HuH-7.5 (cell line): ENCODE data around the gene IL32.

Source experiments
- DNase-seq: peaks from one replicate; pipeline ENCODE4 v3.0.0; 2011; ENCODE audit warnings: low spot score

IL32 gene

DNA sequence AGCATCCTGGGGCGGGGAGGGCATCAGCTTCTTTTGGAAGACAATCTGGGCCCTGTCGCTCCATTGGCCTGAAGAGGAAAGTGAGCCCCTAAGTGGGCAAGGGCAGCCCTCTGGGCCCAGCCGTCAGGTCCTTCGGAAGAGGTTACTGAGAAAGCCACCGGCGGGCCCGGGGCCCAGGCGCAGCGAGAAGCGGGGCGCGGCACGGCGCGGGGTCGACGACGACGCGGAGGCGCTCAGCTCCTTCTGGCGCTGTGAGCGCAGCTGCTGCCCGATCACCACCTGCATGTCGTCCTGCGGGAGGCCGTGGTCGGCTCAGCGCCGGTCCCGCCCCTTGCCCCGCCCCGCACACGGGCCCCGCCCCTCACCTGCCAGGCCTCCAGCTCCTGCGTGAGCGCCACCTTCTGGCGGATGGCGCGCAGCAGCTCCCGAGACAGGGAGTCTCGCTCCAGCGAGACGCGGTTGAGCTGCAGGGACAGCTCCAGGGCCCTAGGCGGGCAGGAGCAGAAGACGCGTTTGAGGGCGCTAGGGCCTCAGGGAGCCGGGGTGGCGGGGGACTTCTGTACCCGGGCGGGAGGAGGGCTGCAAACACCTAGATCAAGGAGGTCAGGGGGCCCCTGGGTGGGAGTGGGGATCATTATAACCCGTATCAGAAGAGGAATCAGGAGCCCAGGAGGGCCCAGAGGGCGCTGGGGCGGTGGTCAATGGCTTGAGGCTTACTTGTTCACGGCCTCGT lies 37.3 kb upstream of the IL32 start:
- peak; percentile 90 for DNase-seq

- no peak for DNase-seq
Observed at GRCh38 chr16:3028716-3029319, 36.6 kb upstream of the IL32 start.

GRCh38 chr16:3029491-3030221 lies 35.8 kb upstream of the IL32 start:
- DNase-seq, result no peak

GRCh38 chr16:3030222-3031212 lies 34.9 kb upstream of the IL32 start:
- no peak for DNase-seq

GRCh38 chr16:3032624-3033023 lies 32.8 kb upstream of the IL32 start:
- no peak for DNase-seq

GRCh38 chr16:3035289-3035971 lies 30.0 kb upstream of the IL32 start:
- no peak for DNase-seq

GRCh38 chr16:3035972-3036725 lies 29.3 kb upstream of the IL32 start:
- no peak for DNase-seq

DNA sequence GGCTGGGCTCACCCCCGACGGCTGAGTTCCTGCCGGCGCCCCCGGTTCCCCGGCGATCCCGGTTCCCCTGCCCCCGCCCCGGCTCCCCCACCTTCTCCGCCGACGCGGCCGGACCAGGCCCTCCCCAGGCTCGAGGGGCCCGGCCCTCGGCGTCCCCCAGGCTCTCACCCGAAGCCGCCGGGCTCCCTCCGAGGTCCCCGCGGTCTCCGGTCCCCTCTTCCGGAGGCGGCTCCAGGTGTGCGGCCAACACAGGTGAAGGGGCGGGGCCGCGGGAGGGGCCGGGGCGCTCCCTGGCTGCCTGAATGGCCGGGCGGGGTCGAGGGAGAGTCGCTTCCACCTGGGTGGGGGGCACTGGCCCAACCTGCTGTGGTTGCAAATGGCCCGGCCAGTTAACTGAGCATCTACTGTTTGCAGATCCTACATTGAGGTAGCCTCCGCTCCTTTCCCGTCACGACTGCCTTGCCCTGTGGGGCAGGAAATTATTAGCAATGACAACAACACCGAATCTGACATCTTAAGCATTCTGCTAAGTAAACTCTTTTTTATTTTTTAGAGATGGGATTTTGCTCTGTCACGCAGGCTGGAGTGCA lies 28.6 kb upstream of the IL32 start, which contains the start of gene BICDL2:
Gene BICDL2, minus strand, starts transcription at position 219 of the 590 bp plus-strand sequence. CDS start 1,448 bp downstream, outside the sequence.
- DNase-seq, result no peak

GRCh38 chr16:3038256-3038655 lies 27.2 kb upstream of the IL32 start:
- DNase-seq, result no peak

GRCh38 chr16:3038896-3039295 lies 26.5 kb upstream of the IL32 start:
- no peak for DNase-seq

GRCh38 chr16:3042376-3042775 lies 23.1 kb upstream of the IL32 start:
- no peak for DNase-seq

DNA sequence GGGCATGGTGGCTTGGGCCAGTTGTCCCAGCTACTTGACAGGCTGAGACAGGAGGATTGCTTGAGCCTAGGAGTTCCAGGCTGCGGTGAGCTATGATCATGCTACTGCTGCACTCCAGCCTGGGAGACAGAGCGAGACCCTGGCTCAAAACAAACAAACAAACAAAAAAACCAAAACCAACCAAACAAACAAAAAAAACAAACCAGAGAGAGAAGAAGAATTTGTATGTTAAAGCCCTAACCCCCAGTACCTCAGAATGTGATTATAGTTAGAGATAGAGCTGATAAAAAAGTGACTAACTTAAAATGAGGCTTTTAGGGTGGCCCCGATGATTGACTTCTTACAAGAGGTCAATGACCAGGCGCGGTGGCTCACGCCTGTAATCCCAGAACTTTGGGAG lies 20.7 kb upstream of the IL32 start:
- no peak for DNase-seq

DNA sequence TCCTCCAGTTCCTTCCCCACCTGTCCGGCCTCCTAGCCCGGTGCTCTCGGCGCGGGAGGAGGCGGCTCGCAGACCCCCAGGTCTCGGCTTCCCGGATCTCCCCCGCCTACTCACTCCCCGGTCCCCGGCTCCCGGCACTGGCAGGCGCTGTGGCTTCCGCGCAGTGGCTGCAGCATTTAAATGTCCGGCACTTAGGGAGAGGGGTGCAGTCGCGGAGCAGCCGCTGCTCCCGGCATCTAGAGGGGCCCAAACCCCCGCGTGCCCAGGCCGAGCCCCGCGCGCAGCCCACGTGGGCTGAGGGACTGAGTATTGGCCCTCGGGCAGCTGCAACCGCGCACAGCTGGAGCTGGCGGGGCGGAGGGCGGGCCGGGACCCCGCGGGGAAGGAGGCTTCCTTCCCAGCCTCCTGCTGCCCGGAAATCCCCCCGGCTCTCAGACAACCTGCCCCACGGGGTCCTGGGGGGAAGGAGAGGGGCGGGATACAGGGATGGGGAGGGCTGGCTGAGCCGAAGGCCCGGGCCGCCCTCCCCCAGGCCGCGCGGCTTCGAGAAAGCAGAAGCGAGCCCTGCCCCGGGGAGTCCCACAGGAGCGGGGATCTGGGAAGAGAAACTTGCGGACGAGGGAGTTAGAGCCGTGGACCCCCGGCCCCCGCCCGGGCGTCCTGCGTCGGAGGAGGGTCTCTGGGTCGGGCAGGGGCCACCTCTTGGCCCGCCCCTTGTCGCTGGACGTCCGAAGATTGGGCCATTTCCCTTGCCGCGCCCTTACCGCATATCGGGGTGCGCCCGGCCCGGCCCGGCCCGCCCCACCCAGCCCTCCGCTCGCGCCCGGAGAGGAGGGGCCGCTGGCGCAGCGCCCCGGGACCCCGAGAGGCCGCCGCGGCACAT lies 19.4 kb upstream of the IL32 start, which contains the start of gene MMP25:
Gene MMP25, plus strand, starts transcription at position 804 of the 883 bp plus-strand sequence. CDS start 357 bp downstream, outside the sequence.
- DNase-seq, result peak; percentile 71

DNA sequence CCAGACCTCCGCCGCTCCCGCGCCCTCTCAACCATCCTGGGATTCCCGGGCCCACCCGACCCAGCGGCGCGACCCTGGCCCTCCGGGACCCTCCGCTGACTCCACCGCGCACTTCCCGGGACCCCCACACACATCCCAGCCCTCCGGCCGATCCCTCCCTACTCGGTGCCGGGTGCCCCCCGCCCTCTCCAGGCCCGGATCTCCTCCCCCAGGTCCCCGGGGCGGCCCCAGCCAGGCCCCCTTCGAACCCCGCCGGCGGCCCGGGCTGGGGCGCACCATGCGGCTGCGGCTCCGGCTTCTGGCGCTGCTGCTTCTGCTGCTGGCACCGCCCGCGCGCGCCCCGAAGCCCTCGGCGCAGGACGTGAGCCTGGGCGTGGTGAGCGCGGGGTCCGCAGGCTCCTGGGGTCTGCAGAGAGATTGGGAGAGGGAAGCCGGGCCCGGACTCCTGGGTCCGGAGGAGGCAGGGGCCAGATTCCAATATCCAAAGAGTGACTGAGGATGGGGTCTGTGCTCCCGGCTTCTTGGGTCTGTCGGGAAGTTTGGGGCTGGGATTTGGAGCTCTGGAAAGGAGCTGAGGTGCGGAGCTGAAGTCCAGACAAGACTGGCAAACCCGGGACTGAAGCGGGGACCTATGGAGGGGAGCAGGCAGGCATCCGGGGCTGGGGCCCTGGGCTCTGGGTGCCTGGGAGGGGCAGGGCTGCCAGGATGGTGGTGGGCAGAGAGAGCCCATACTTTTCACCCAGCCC lies 18.6 kb upstream of the IL32 start:
- no peak for DNase-seq

GRCh38 chr16:3047387-3047720 lies 18.1 kb upstream of the IL32 start:
- no peak for DNase-seq

- no peak for DNase-seq
Observed at GRCh38 chr16:3049921-3050481, 15.4 kb upstream of the IL32 start.

DNA sequence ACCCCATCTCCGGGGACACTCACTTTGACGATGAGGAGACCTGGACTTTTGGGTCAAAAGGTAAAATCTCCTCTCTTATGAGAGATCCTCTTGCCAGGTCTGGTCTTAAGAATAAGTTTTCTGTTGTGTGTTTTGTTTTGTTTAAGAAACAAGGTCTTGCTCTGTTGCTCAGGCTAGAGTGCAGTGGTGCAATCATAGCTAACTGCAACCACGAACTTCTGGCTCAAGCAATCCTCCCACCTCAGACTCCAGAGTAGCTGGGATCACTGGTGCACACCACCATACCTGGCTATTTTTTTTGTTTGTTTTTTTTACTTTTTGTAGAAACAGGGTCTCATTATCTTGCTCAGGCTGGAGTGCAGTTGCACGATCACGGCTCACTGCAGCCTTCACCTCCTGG lies 15.0 kb upstream of the IL32 start:
- no peak for DNase-seq

DNA sequence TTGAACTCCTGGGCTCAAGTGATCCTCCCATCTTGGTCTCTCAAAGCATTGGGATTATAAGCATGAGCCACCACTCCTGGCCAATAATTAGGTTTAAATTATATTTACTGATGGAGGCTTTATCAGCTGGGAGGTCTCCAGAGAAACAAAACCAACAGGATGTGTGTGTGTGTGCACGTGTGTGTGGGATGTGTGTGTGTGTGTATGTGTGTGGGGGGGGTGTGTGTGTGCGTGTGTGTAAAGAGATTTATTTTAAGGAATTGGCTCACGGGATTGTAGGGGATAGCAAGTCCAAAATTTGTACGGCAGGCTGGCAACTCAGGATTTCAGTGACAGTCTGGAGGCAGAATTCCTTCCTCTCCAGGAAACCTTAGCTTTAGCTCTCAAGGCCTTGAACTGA lies 14.4 kb upstream of the IL32 start:
- no peak for DNase-seq
